ENCODE data around the gene KPNA2. TPM values are rescaled to one million over a fixed set of nuclear protein-coding genes. Genes with fewer than 3 reads are reported as not detected.

Gene KPNA2
- polyA plus RNA-seq, 1 donor from 2014 or later = 81.2 TPM

- no peak overlapping the region for H3K4me3 ChIP-seq (ENCODE audit: low read length)
- H3K9me3 ChIP-seq (ENCODE audit: low read length) = no peaks in the 10 kb centered on the region
- H3K9ac ChIP-seq (ENCODE audit: low read length) = no peak overlapping the region
- H4K20me1 ChIP-seq (ENCODE audit: insufficient read depth) = no peaks in the 10 kb centered on the region
- no peak overlapping the region for H3K27ac ChIP-seq (ENCODE audit: low read length)
- H3K4me2 ChIP-seq (ENCODE audit: low read length) = no peak overlapping the region
- no peak overlapping the region for H2AFZ ChIP-seq (ENCODE audit: low read depth, low read length)
- TF ChIP-seq SMC3 (conservative IDR thresholded peaks at IDR 0.05; ENCODE audit: poor library complexity) (no peak), REST (IDR thresholded peaks at IDR 0.05; ENCODE audit: borderline replicate concordance) (no peak), EZH2 (IDR thresholded peaks at IDR 0.05; ENCODE audit: borderline replicate concordance, insufficient read depth, low read length, poor library complexity, severe bottlenecking) (no peak), POLR2AphosphoS5 (IDR thresholded peaks at IDR 0.05) (no peak), EP300 (conservative IDR thresholded peaks at IDR 0.05; ENCODE audit: poor library complexity, severe bottlenecking) (no peak), RAD21 (conservative IDR thresholded peaks at IDR 0.05) (no peak), MXI1 (conservative IDR thresholded peaks at IDR 0.05; ENCODE audit: poor library complexity, severe bottlenecking) (no peak), TAF1 (IDR thresholded peaks at IDR 0.05; ENCODE audit: low read depth) (no peak), CTCF (IDR thresholded peaks at IDR 0.05; ENCODE audit: poor library complexity, severe bottlenecking) (no peak)
- H3K79me2 ChIP-seq (replicated peaks; ENCODE audit: insufficient read depth, low read length) = no peaks in the 10 kb centered on the region
- no peaks in the 10 kb centered on the region for H3K36me3 ChIP-seq (ENCODE audit: insufficient read depth, low read length)
- peaks cover 5% of the 10 kb centered on the region for H3F3A ChIP-seq (ENCODE audit: insufficient read depth, low read length, poor library complexity, severe bottlenecking)
- peaks cover 22% of the 10 kb centered on the region for H3K27me3 ChIP-seq (ENCODE audit: insufficient read depth, low read depth, low read length)
- no peaks in the 10 kb centered on the region for H3K9me2 ChIP-seq (ENCODE audit: insufficient read depth, low read length)
These were observed 37.1 kb upstream of the KPNA2 start for GRCh38 chr17:67998466-67998865.

GRCh38 chr17:67999291-67999911, 36.1 kb upstream of the KPNA2 start:
- no peak overlapping the region for H3K4me2 ChIP-seq (ENCODE audit: low read length)
- H3K9me3 ChIP-seq (ENCODE audit: low read length) = no peaks in the 10 kb centered on the region
- H3K27me3 ChIP-seq (ENCODE audit: insufficient read depth, low read depth, low read length) = peaks cover 22% of the 10 kb centered on the region
- no peaks in the 10 kb centered on the region for H3K79me2 ChIP-seq (replicated peaks; ENCODE audit: insufficient read depth, low read length)
- H3F3A ChIP-seq (ENCODE audit: insufficient read depth, low read length, poor library complexity, severe bottlenecking) = peaks cover 5% of the 10 kb centered on the region
- no peak overlapping the region for H3K4me3 ChIP-seq (ENCODE audit: low read length)
- no peak overlapping the region for H2AFZ ChIP-seq (ENCODE audit: low read depth, low read length)
- TF ChIP-seq REST (IDR thresholded peaks at IDR 0.05; ENCODE audit: borderline replicate concordance) (no peak), MXI1 (conservative IDR thresholded peaks at IDR 0.05; ENCODE audit: poor library complexity, severe bottlenecking) (no peak), EZH2 (IDR thresholded peaks at IDR 0.05; ENCODE audit: borderline replicate concordance, insufficient read depth, low read length, poor library complexity, severe bottlenecking) (no peak), CTCF (IDR thresholded peaks at IDR 0.05; ENCODE audit: poor library complexity, severe bottlenecking) (no peak)
- no peaks in the 10 kb centered on the region for H4K20me1 ChIP-seq (ENCODE audit: insufficient read depth)
- no peak overlapping the region for H3K9ac ChIP-seq (ENCODE audit: low read length)
- no peak overlapping the region for H3K27ac ChIP-seq (ENCODE audit: low read length)
- no peaks in the 10 kb centered on the region for H3K36me3 ChIP-seq (ENCODE audit: insufficient read depth, low read length)
- H3K9me2 ChIP-seq (ENCODE audit: insufficient read depth, low read length) = no peaks in the 10 kb centered on the region
